Renal cortical epithelial cell (primary cell): Measurements from ENCODE around the gene PTPRQ. TPM values are rescaled to one million over a fixed set of nuclear protein-coding genes. Genes with fewer than 3 reads are reported as not detected.

ENCODE experiments used
- DNase-seq: peaks from one replicate; pipeline ENCODE4 v3.0.0-alpha.2; 2011; ENCODE audit warnings: low read depth
- total RNA-seq: library from RNA; depleted of rRNA; stranded (reverse); fragments of >200 nt; gene quantifications from 2 replicates; pipeline ENCODE4 v1.2.3, GENCODE V29; 2014

The PTPRQ gene
- total RNA-seq, 1 donor from 2014 or later = 0.20 TPM

GRCh38 chr12:80701388-80701787 is 257.4 kb downstream of the PTPRQ start:
- DNase-seq = no peak

DNA sequence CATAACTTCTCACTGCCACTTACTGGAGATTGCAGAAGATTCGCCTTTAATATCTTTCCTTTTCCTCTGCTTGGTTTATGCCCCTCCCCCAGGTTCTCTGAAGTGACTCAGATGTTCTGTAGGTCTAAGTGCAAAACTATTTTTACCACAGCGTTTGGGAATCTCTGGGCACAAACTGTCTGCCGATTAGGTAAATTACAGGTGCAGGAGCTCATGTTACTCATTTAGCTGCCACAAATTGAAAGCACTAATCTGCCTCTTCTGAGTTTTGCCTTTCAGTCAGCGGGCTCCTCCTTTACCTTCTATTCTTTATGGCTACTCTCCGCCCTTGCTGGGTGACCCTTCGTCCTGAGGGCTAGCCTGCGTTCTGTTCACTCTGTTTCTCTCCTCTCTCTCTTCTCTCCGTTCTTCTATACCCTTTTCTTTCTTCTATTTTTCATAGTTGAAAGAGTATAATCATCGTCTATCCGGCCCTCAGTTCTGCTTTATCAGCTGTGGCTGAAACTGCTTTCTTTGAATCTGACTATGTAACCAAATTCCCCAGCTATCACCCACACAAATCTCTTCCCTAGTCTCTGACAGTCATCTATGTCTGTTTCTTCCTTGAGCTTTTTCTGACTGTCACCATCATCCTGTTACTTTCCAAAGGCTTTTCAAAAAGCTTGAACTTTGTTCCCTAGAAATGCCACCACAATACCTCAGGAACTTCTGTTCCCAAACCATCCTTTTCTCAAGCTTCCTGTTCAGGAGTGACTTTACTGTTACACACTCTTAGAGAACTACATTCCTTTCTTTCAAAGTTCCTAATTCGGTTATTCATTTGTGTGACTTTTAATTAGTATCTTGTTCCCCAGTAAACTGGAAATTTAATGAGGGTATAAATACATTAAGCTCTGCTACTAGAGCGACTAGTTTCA is 259.1 kb downstream of the PTPRQ start:
- DNase-seq = peak; percentile 86

DNA sequence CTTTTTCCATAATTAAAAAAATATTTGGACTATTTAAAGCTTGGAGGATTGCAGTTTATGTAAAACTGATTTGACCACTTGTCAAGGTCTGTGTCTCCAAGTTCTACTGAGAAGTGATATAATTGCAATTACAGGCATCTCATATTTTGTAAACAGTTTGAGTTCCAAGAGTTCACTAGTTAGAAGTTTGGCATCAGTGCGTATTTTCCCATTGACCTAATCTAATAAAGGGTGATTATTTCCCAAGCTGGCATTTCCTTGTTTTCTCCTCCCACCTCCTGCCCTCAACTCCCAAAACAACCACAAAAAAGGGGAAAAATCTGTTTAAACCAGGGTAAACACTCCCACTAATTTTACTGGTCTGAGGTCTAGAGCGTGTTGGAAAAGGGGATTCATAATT is 260.4 kb downstream of the PTPRQ start:
- no peak for DNase-seq

DNA sequence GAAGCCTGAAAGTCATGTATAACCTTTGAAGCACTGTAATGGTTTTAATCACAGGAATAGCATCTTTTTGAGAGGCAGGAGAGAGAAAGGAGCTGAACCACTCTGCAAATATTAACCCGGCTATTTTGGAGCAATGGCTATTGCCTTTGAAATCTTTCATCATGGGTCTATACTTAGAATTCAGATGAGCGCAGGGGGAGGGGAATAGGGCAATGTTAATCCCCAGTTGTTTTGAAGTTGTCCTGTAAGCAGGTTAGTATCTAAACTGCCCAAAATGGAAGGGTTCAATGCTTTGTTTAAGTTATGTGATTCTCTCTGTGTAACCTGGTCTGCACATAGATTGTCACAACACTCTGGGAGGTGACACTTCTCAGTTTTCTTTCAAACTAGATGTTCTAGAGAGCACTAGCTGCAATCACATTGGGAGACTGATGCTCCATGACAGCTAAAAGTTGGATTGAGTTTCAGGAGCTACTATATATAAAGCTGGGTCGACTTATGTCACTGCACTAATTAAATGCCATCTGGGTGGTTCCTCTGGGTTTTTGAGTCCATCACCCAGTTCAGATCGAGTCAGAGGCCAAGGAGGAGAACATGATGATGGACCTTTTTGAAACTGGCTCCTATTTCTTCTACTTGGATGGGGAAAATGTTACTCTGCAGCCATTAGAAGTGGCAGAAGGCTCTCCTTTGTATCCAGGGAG is 263.2 kb downstream of the PTPRQ start, which contains the start of gene MYF6:
MYF6 (plus strand) TSS at position 509 of the 704 bp plus-strand sequence; CDS start at position 595, 86 bp downstream.
- DNase-seq = no peak

- DNase-seq = no peak
Measured at GRCh38 chr12:80707830-80708258, 263.8 kb downstream of the PTPRQ start.

DNA sequence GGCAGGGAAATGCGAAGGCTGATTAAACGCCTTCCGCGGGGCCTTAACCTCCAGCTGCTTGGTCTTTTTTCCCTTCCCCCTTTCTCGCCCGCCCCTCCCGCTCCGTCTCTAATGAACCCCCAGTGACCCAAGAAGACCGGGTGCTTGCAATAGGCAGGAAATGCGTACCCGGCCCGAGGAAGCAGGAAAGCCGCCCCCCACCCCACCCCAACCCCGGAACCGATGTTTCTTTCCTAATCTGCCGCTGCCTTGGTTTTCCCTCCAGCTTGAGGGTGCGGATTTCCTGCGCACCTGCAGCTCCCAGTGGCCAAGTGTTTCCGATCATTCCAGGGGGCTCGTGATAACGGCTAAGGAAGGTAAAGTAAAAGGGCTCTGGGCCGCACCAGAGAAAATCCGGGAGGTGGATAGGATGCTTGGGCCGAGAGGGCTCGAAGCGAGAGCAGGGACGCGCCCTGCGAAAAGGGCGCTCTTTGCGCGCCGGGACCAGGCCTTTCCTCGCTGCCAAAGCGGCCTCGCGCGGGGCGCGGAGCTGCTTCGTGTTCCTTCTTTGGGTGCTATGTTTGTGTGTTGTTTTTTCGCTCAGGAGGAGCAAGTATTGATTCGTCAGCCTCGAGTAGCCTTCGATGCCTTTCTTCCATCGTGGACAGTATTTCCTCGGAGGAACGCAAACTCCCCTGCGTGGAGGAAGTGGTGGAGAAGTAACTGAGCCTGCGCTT is 264.4 kb downstream of the PTPRQ start:
- DNase-seq = no peak

DNA sequence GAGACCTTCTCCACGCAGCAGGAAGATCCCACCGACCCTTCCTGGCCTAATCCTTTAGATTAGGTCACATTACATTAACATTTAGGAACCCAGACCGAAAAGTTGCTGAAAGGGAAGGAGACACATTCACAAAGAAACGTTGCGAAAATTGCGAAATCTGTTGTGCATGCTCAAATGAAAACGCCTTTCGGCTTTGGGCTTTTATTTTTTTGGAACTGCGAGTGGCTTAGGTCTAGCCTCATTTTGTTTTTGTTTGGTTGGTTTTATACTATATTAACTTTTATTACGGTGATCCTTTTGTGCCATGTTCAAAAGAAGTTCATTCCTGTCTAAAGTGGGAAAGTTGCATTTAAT is 264.9 kb downstream of the PTPRQ start:
- DNase-seq = no peak

GRCh38 chr12:80709811-80710726 is 266.0 kb downstream of the PTPRQ start:
- DNase-seq = peak; percentile 32

GRCh38 chr12:80710727-80711449 is 266.9 kb downstream of the PTPRQ start:
- DNase-seq = no peak

GRCh38 chr12:80711866-80712265 is 267.8 kb downstream of the PTPRQ start:
- no peak for DNase-seq

GRCh38 chr12:80712866-80713265 is 268.8 kb downstream of the PTPRQ start:
- DNase-seq = no peak

DNA sequence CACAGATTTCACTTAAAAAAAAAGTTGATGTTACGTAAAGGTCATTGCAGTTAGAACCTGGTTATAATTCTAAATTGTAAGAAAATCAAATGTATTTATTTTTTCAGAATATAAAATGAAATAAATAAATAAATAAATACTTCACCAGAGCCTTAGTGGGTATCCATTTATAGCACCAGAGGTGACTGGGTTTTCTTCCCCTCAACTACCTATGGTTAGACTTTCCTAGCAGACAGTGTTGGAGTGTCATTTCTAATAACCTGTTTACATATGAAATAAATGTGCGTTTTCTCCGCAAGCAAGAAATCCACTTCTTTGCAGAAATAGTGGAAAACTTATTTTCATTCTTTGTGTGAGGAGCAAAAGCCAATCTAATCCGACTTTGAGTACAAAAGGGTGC is 269.4 kb downstream of the PTPRQ start:
- DNase-seq = no peak

- peak; percentile 18 for DNase-seq
Measured at GRCh38 chr12:80714055-80714454, 270.0 kb downstream of the PTPRQ start.

DNA sequence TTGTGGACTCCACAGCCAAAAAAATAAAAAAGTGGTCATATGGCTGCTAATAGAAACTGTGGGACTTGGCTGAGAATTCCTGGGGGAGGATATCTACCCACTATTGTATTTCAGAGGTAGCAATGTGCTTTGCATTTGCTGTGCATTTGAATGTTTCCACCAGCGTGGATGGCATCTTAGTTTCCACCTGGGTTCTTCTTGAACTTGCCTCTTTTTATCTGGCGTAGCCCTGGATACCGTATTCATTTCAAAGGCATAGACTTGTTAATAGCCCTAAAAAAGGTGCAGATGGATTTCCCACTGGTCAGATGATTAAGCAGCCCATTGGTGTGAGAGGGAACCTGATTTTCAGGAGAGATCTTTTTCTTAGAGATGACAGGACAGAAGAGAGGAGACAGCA is 270.8 kb downstream of the PTPRQ start:
- no peak for DNase-seq

DNA sequence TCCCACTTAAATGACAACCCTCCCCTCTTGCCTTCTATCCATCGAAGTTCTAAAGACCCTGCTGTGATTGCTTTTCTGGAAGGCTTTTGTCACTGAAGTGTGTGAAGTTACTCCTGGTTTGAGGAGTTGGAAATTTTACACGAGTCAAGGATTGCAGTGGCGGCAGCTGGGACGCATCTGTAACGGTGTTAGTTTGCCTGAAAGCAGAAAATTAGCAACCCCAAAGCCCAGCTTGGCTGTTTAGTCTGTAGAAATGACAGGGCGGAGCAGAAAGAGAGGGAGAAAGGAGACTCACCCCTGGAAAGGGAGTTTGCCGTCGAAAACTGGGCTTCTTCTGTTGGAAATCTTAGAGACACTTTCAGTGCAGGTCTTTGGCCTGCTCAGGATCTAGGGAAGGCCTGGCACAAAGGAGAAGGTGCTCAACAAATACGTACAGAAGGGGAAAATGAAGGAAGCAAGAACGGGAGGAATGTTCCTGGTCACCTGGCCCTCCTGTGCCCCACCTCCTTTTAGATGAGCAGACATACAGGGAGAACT is 271.7 kb downstream of the PTPRQ start:
- DNase-seq = no peak

GRCh38 chr12:80716696-80717469 is 272.8 kb downstream of the PTPRQ start, which contains the start of gene MYF5:
Gene MYF5, plus strand, starts transcription at chr12:80716912. Its CDS starts 152 bp downstream, at chr12:80717064.
- no peak for DNase-seq

DNA sequence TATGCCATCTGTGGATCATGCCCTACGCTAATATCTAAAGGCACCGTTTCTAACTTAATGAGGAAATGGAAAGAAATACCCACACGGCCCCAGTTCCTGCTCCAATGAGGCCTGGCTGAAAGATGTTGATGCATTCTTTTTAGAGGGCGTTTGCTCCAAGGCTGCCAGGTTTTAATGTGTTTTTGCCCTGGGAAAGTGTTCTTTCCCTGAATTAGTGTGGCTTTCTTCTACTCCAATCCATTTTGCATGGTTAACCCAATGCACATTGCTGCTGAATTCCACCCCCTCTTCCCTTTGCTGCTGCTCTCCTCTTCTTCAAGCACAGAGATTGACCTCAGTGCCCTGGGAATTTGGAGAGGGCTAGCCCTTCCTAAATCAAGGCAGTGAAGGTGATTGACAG is 273.8 kb downstream of the PTPRQ start:
- DNase-seq = no peak

DNA sequence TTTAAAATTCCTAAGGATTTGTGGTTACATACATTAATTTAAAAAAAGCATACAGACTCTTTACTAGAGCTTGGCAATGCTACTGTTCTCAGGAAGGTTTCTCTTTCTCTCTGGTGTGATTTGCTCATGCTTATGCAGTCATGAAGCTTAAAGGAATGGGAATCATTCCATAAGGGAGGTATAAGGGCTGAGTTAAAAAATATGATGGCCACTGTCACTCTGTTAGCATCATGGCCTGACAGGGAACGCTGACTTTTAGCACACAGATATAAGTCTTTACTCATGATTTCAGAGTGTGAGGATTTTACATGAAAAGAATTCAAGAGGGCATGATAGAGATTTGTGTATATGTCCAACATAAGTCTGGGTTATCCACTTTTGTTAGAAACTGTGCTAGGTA is 276.5 kb downstream of the PTPRQ start:
- DNase-seq = no peak

GRCh38 chr12:80721326-80721725 is 277.3 kb downstream of the PTPRQ start:
- no peak for DNase-seq
